K562 (cell line): Measurements from ENCODE around the gene SHISA8. TPM values are rescaled to one million over a fixed set of nuclear protein-coding genes. Genes with fewer than 3 reads are reported as not detected.

Source experiments
- ATAC-seq: fragments of 200-7000 bp; cut with Tn5 transposase; 3 replicates; pipeline ENCODE4 v1.9.1; 2020; ENCODE audit warnings: moderate library complexity
- BruUV-seq: library from RNA; stranded (reverse); fragments of 400-500 nt; replicated peaks from 2 replicates; lab custom pipeline; 2021; lab: Mats Ljungman, UMichigan
- CTCF ChIA-PET: fragments of 300-600 bp; formaldehyde crosslinking; extraction: SDS; loops from one replicate; lab custom pipeline; 2021; ENCODE audit warnings: low intra/inter-chr PET ratio; lab: Yijun Ruan, JAX
- POLR2A ChIA-PET: fragments of 300-600, 350-650 bp; sonication (Branson Sonifier 250); formaldehyde crosslinking; extraction: SDS; loops from one replicate; lab custom pipeline; 2021; ENCODE audit warnings: antibody characterized with exemption, inconsistent platforms; lab: Yijun Ruan, JAX
- DNase-seq, 4 experiments: peaks; one replicate each; pipeline versions ENCODE4 v3.0.0 to v3.0.0-alpha.2; 2011 to 2018; ENCODE audit warnings: low spot score in 3 of 4, mixed read lengths in 3 of 4; ENCODE audit errors: extremely low read depth in 1 of 4
- FAIRE-seq: peaks from 2 replicates; lab custom pipeline; 2011; peaks lifted over from hg19 to GRCh38; lab: Jason Lieb, UNC
- H2AFZ ChIP-seq: 2 replicates; pipeline ENCODE4 v1.6.0; 2011; ENCODE audit warnings: low read depth, low read length, control low read depth, inconsistent platforms
- H3K27ac ChIP-seq: fragments of 200-600 bp; 3 replicates; pipeline ENCODE4 v1.8.0; 2011; ENCODE audit warnings: low read depth, mild to moderate bottlenecking, control low read depth, inconsistent platforms, low read length, moderate library complexity, mixed read lengths; ENCODE audit errors: extremely low read depth
- H3K27me3 ChIP-seq, 2 experiments: fragments of 300-600 bp in 1 of 2; 2 replicates in 1 of 2; 3 replicates in 1 of 2; pipeline versions ENCODE4 v1.6.0 to v1.8.0; 2011; ENCODE audit warnings: inconsistent platforms in 2 of 2, low read length in 2 of 2, mild to moderate bottlenecking in 1 of 2, mixed read lengths in 1 of 2, moderate library complexity in 1 of 2; ENCODE audit not compliant: control insufficient read depth in 2 of 2, insufficient read depth in 2 of 2
- H3K36me3 ChIP-seq: fragments of 300-600 bp; 3 replicates; pipeline ENCODE4 v1.8.0; 2011; ENCODE audit warnings: mild to moderate bottlenecking, low read length, inconsistent platforms; ENCODE audit not compliant: control insufficient read depth, insufficient read depth
- H3K4me1 ChIP-seq, 2 experiments: fragments of 200-600 bp in 1 of 2; replicated peaks in 1 of 2; 2 replicates in 1 of 2; 3 replicates in 1 of 2; pipeline versions ENCODE4 v1.5.1 to v1.8.0; 2011; ENCODE audit warnings: inconsistent platforms in 2 of 2, low read length in 2 of 2, mild to moderate bottlenecking in 1 of 2, mixed read lengths in 1 of 2, moderate library complexity in 1 of 2; ENCODE audit not compliant: control insufficient read depth in 2 of 2, insufficient read depth in 2 of 2
- H3K4me2 ChIP-seq: 2 replicates; pipeline ENCODE4 v1.6.1; 2011; ENCODE audit warnings: low read length, control low read depth, inconsistent platforms, mixed read lengths; ENCODE audit not compliant: insufficient read depth
- H3K4me3 ChIP-seq: fragments of 200-600 bp; sonication (generic), shearing (Covaris generic); 2 replicates; pipeline ENCODE4 v1.5.1; 2016; ENCODE audit warnings: control low read depth, inconsistent platforms
- H3K79me2 ChIP-seq: fragments of 200-600 bp; 3 replicates; pipeline ENCODE4 v1.8.0; 2011; ENCODE audit warnings: low read length, inconsistent platforms; ENCODE audit not compliant: control insufficient read depth, insufficient read depth
- H3K9ac ChIP-seq, 2 experiments: 2 replicates each; pipeline versions ENCODE4 v1.6.0 to v1.6.1; 2011; ENCODE audit warnings: low read depth in 2 of 2, low read length in 2 of 2, control low read depth in 1 of 2, inconsistent platforms in 1 of 2, mild to moderate bottlenecking in 1 of 2, mixed read lengths in 1 of 2; ENCODE audit not compliant: insufficient read depth in 1 of 2
- H3K9me1 ChIP-seq: one replicate; pipeline ENCODE4 v1.6.0; 2011; ENCODE audit warnings: inconsistent platforms, mild to moderate bottlenecking, low read length, moderate library complexity; ENCODE audit not compliant: control insufficient read depth, insufficient read depth
- H3K9me3 ChIP-seq: replicated peaks from 2 replicates; pipeline ENCODE4 v1.5.1; 2011; ENCODE audit warnings: low read depth, low read length, inconsistent platforms; ENCODE audit not compliant: control insufficient read depth, insufficient read depth
- H4K20me1 ChIP-seq: replicated peaks from 2 replicates; pipeline ENCODE4 v1.6.1; 2011; ENCODE audit warnings: low read length, inconsistent platforms, mixed read lengths; ENCODE audit not compliant: control insufficient read depth, insufficient read depth
- BRD9 ChIP-seq: fragments of 450-650 bp; IDR thresholded peaks from 2 replicates; pipeline ENCODE4 v1.6.1; 2018; ENCODE audit warnings: low read depth; ENCODE audit not compliant: partially characterized antibody
- CREBBP ChIP-seq: IDR thresholded peaks from one replicate; pipeline ENCODE4 v1.6.1; 2012; ENCODE audit warnings: low read depth, mild to moderate bottlenecking, control low read depth, inconsistent platforms, low read length
- NFIC ChIP-seq: fragments of 450-650 bp; IDR thresholded peaks from 2 replicates; pipeline ENCODE4 v1.6.1; 2017; ENCODE audit warnings: mild to moderate bottlenecking, inconsistent platforms
- NRF1 ChIP-seq, 2 experiments: fragments of 450-650 bp; IDR thresholded peaks in 1 of 2; conservative IDR thresholded peaks in 1 of 2; 2 replicates each; pipeline ENCODE4 v1.6.1; 2014; ENCODE audit warnings: mild to moderate bottlenecking in 2 of 2
- POLR2A ChIP-seq: fragments of 450-650 bp; conservative IDR thresholded peaks from 2 replicates; pipeline ENCODE4 v1.6.1; 2016
- POLR2G ChIP-seq: fragments of 200-400 bp; formaldehyde crosslinking; IDR thresholded peaks from 2 replicates; pipeline ENCODE4 v1.6.1; 2017; ENCODE audit warnings: low read depth, mild to moderate bottlenecking, antibody characterized with exemption, low read length, moderate library complexity
- PURB ChIP-seq: sonication (generic); formaldehyde crosslinking; IDR thresholded peaks from 2 replicates; pipeline ENCODE4 v1.9.0; 2021; ENCODE audit warnings: low read depth, mild to moderate bottlenecking, missing genetic modification reagents
- SMARCC2 ChIP-seq: fragments of 450-650 bp; IDR thresholded peaks from 2 replicates; pipeline ENCODE4 v1.6.1; 2017; ENCODE audit warnings: antibody characterized with exemption, moderate library complexity, mild to moderate bottlenecking, low read depth
- SP1 ChIP-seq: sonication (generic); formaldehyde crosslinking; IDR thresholded peaks from 2 replicates; pipeline ENCODE4 v1.8.1; 2022; ENCODE audit warnings: mild to moderate bottlenecking, missing genetic modification reagents
- STAG1 ChIP-seq: sonication (generic); formaldehyde crosslinking; IDR thresholded peaks from 2 replicates; pipeline ENCODE4 v1.5.0; 2020; ENCODE audit warnings: missing genetic modification reagents, borderline replicate concordance
- TGIF2 ChIP-seq: sonication (generic); formaldehyde crosslinking; IDR thresholded peaks from 2 replicates; pipeline ENCODE4 v1.8.1; 2022; ENCODE audit warnings: mild to moderate bottlenecking, missing genetic modification reagents, moderate library complexity
- TRIM28 ChIP-seq: fragments of 450-650 bp; IDR thresholded peaks from 2 replicates; pipeline ENCODE4 v1.6.1; 2017
- ZC3H8 ChIP-seq: fragments of 450-650 bp; IDR thresholded peaks from 2 replicates; pipeline ENCODE4 v1.6.1; 2017
- ZNF324 ChIP-seq: fragments of 250-450 bp; sonication (Bioruptor Pico); IDR thresholded peaks from 2 replicates; pipeline ENCODE4 v1.4.0; 2020; ENCODE audit warnings: mild to moderate bottlenecking
- ZNF551 ChIP-seq: fragments of 250-450 bp; sonication (Bioruptor Pico); IDR thresholded peaks from 2 replicates; pipeline ENCODE4 v1.5.0; 2021; ENCODE audit warnings: mild to moderate bottlenecking, moderate library complexity
- ZNF695 ChIP-seq: fragments of 450-650 bp; formaldehyde crosslinking; IDR thresholded peaks from 2 replicates; pipeline ENCODE4 v1.4.0; 2020; ENCODE audit warnings: mild to moderate bottlenecking, moderate library complexity
- ZNF75A ChIP-seq: fragments of 450-650 bp; formaldehyde crosslinking; IDR thresholded peaks from 2 replicates; pipeline ENCODE4 v1.4.0; 2020; ENCODE audit warnings: mild to moderate bottlenecking
- WGBS: fragments of 100-300 bp; shearing (Covaris generic); methylation state at CpG from one replicate; pipeline ENCODE4 v1.1.6; 2016; ENCODE audit warnings: low coverage, mixed read lengths; ENCODE audit not compliant: insufficient coverage; ENCODE audit errors: missing lambda C conversion rate; 5-methylcytosine and 5-hydroxymethylcytosine counted together
- in situ Hi-C: fragments of 300-500 bp; cut with MboI; formaldehyde crosslinking; loops from 4 replicates; pipeline ENCODE4 v1.15.0; 2018; ENCODE audit warnings: inconsistent platforms, mixed read lengths
- intact Hi-C: fragments of 100-400 bp; cut with micrococcal nuclease; formaldehyde crosslinking; loops from 2 replicates; pipeline ENCODE4 v1.14.2; 2022
- polyA plus RNA-seq, 8 experiments: library from polyadenylated mRNA; depleted of rRNA in 4 of 8; stranded (reverse) in 5 of 8; unstranded in 3 of 8; fragments of >200 nt; fragmentation: Nextera tagmentation in 2 of 8; fragmentation: Illumina TruSeq in 1 of 8; extraction: Ambion mirVana in 2 of 8; extraction: Trizol in 1 of 8; gene quantifications; 2 replicates each; pipeline versions ENCODE4 v1.2.1 to v1.2.3, GENCODE V29; 2011 to 2014; ENCODE audit warnings: inconsistent platforms in 1 of 8, missing spikeins in 1 of 8
- total RNA-seq, 7 experiments: library from RNA; depleted of rRNA in 6 of 7; stranded (reverse); fragments of >200 nt in 6 of 7; fragmentation: Illumina TruSeq in 2 of 7; extraction: Trizol in 2 of 7; gene quantifications; 2 replicates each; pipeline versions ENCODE4 v1.2.1 to v1.2.3, GENCODE V29; 2011 to 2021; ENCODE audit warnings: low replicate concordance in 1 of 7
- TF ChIP-seq, protein P1 (sequence below), 2 experiments: fragments of 450-650 bp; formaldehyde crosslinking in 1 of 2; IDR thresholded peaks; 2 replicates each; pipeline versions ENCODE4 v1.4.0 to v1.6.1; 2014 to 2020; ENCODE audit warnings: mild to moderate bottlenecking in 2 of 2, borderline replicate concordance in 1 of 2, low read depth in 1 of 2

SHISA8 gene
- total and polyA plus RNA-seq, 9 of the 15 experiments (the other 6 are each of a cell fraction or from before 2014, with no cell fraction given), result 0.07 to 3.3 (median 1.1) TPM; not detected in 4

GRCh38 chr22:41902932-41903421, 11.9 kb downstream of the SHISA8 start:
- DNase-seq, result no peak
- Histone ChIP-seq H3K27me3 (no peaks in the 10 kb centered on the region), H3K9me3 (no peaks in the 10 kb centered on the region), H3K4me3 (no peak overlapping the region), H4K20me1 (0 out of 2 replicates have a peak, but pooled peaks cover 5% of the 10 kb centered on the region), H2AFZ (no peak overlapping the region), H3K4me1 (peaks cover 0 to 10% of the 10 kb centered on the region in 2 experiments; a peak in 3 of 5 replicates), H3K27ac (no peak overlapping the region), H3K9ac (peak overlapping the region in 1 of 2 experiments; percentile 74; a peak in 1 of 4 replicates), H3K4me2 (no peak overlapping the region), H3K36me3 (peaks cover 83% of the 10 kb centered on the region), H3K79me2 (no peaks in the 10 kb centered on the region), H3K9me1 (peaks cover 2% of the 10 kb centered on the region)
- no peak for ATAC-seq
- in situ Hi-C loops, result no loop called here
- ChIA-PET POLR2A (interaction anchor here (0.6 to 1.1 kb wide), 3 partner anchors 12 to 531 kb away, joined by 3 to 4 read pairs (median 4); partner anchors contain the start of gene SHISA8), CTCF (no interaction called here)
- intact Hi-C loops, result no loop called here
- WGBS, result 97% methylated on average over 6 of the region's 15 CpGs
- FAIRE-seq, result no peak
- no TSS peak for BruUV-seq
- 0 out of 2 replicates have a peak, but pooled peaks have one; percentile 22 for TF ChIP-seq SP1 (CRISPR knock-in tag)
- TF ChIP-seq, protein P1, sequence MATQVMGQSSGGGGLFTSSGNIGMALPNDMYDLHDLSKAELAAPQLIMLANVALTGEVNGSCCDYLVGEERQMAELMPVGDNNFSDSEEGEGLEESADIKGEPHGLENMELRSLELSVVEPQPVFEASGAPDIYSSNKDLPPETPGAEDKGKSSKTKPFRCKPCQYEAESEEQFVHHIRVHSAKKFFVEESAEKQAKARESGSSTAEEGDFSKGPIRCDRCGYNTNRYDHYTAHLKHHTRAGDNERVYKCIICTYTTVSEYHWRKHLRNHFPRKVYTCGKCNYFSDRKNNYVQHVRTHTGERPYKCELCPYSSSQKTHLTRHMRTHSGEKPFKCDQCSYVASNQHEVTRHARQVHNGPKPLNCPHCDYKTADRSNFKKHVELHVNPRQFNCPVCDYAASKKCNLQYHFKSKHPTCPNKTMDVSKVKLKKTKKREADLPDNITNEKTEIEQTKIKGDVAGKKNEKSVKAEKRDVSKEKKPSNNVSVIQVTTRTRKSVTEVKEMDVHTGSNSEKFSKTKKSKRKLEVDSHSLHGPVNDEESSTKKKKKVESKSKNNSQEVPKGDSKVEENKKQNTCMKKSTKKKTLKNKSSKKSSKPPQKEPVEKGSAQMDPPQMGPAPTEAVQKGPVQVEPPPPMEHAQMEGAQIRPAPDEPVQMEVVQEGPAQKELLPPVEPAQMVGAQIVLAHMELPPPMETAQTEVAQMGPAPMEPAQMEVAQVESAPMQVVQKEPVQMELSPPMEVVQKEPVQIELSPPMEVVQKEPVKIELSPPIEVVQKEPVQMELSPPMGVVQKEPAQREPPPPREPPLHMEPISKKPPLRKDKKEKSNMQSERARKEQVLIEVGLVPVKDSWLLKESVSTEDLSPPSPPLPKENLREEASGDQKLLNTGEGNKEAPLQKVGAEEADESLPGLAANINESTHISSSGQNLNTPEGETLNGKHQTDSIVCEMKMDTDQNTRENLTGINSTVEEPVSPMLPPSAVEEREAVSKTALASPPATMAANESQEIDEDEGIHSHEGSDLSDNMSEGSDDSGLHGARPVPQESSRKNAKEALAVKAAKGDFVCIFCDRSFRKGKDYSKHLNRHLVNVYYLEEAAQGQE (IDR thresholded peaks at IDR 0.05; ENCODE audit: borderline replicate concordance), result no peak
- TF ChIP-seq, protein P1 (CRISPR knock-in tag; IDR thresholded peaks at IDR 0.05; ENCODE audit: low read depth), result no peak
- TF ChIP-seq POLR2A, result 0 out of 2 replicates have a peak, but pooled peaks have one; percentile 26
- TF ChIP-seq ZNF75A (CRISPR knock-in tag), result no peak
- TF ChIP-seq ZNF324 (CRISPR knock-in tag), result no peak
- TF ChIP-seq BRD9, result no peak
- TF ChIP-seq PURB (CRISPR knock-in tag), result no peak
- TF ChIP-seq ZNF695, result no peak
- no peak for TF ChIP-seq ZC3H8
- no peak for TF ChIP-seq TGIF2 (CRISPR knock-in tag)
- TF ChIP-seq NFIC, result 0 out of 2 replicates have a peak, but pooled peaks have one; percentile 16
- TF ChIP-seq SMARCC2, result no peak
- TF ChIP-seq NRF1 (conservative IDR thresholded peaks at IDR 0.05 in 1 of 2, IDR thresholded peaks at IDR 0.05 in 1 of 2), result no peak
- TF ChIP-seq STAG1, result no peak
- no peak for TF ChIP-seq TRIM28
- peak; percentile 80 for TF ChIP-seq POLR2G
- TF ChIP-seq ZNF551, result no peak
- TF ChIP-seq CREBBP, result no peak
